IMR-90 (cell line): ENCODE results near the gene FIS1. TPM values are rescaled to one million over a fixed set of nuclear protein-coding genes. Genes with fewer than 3 reads are reported as not detected.

Experiments used
- ATAC-seq: fragments of 200-7000 bp; cut with Tn5 transposase; 2 replicates; pipeline ENCODE4 v1.9.1; 2020; ENCODE audit warnings: low read depth, mild to moderate bottlenecking, moderate library complexity
- BruUV-seq: library from RNA; stranded (reverse); fragments of 400-500 nt; replicated peaks from 2 replicates; lab custom pipeline; 2021; lab: Mats Ljungman, UMichigan
- CTCF ChIA-PET: fragments of 300-600 bp; formaldehyde crosslinking; extraction: SDS; loops from one replicate; lab custom pipeline; 2021; ENCODE audit warnings: antibody characterized with exemption; lab: Yijun Ruan, JAX
- POLR2A ChIA-PET: fragments of 300-600 bp; sonication (Branson Sonifier 250); formaldehyde crosslinking; loops from one replicate; lab custom pipeline; 2022; ENCODE audit warnings: antibody characterized with exemption; ENCODE audit not compliant: unreplicated experiment; lab: Charles Lee
- DNase-seq: peaks from one replicate; pipeline ENCODE4 v3.0.0; 2013
- H2AFZ ChIP-seq: replicated peaks from 2 replicates; pipeline ENCODE3; 2013; ENCODE audit warnings: low read length, mild to moderate bottlenecking; ENCODE audit not compliant: poor library complexity
- H2AK5ac ChIP-seq: 2 replicates; pipeline ENCODE4 v1.6.1; 2013; ENCODE audit warnings: low read depth, low read length, inconsistent platforms
- H2AK9ac ChIP-seq: replicated peaks from 2 replicates; pipeline ENCODE3; 2013; ENCODE audit warnings: mild to moderate bottlenecking, low read depth, low read length, moderate library complexity; ENCODE audit not compliant: poor library complexity
- H2BK120ac ChIP-seq: 2 replicates; pipeline ENCODE4 v1.6.1; 2013; ENCODE audit warnings: low read depth, low read length, inconsistent platforms
- H2BK15ac ChIP-seq: 3 replicates; pipeline ENCODE4 v1.6.1; 2013; ENCODE audit warnings: low read depth, low read length, inconsistent platforms
- H2BK20ac ChIP-seq: 2 replicates; pipeline ENCODE4 v1.6.1; 2013; ENCODE audit warnings: low read depth, mild to moderate bottlenecking, inconsistent platforms, low read length, moderate library complexity
- H2BK5ac ChIP-seq: 2 replicates; pipeline ENCODE4 v1.6.1; 2013; ENCODE audit warnings: mild to moderate bottlenecking, low read depth, low read length, inconsistent platforms; ENCODE audit not compliant: poor library complexity, severe bottlenecking
- H3K14ac ChIP-seq: replicated peaks from 2 replicates; pipeline ENCODE4 v1.6.1; 2013; ENCODE audit warnings: low read depth, low read length, inconsistent platforms
- H3K18ac ChIP-seq: 2 replicates; pipeline ENCODE4 v1.6.1; 2013; ENCODE audit warnings: low read depth, low read length, control low read depth
- H3K23ac ChIP-seq: 2 replicates; pipeline ENCODE4 v1.6.1; 2013; ENCODE audit warnings: low read depth, low read length, inconsistent platforms
- H3K27ac ChIP-seq: 2 replicates; pipeline ENCODE4 v1.5.1; 2013; ENCODE audit warnings: mild to moderate bottlenecking, control low read depth, low read length; ENCODE audit not compliant: insufficient read depth
- H3K27me3 ChIP-seq: 2 replicates; pipeline ENCODE4 v1.6.1; 2013; ENCODE audit warnings: low read length; ENCODE audit not compliant: control insufficient read depth, insufficient read depth
- H3K36me3 ChIP-seq: 2 replicates; pipeline ENCODE4 v1.6.1; 2013; ENCODE audit warnings: low read length, mixed read lengths; ENCODE audit not compliant: control insufficient read depth, insufficient read depth
- H3K4ac ChIP-seq: 2 replicates; pipeline ENCODE4 v1.6.1; 2013; ENCODE audit warnings: low read depth, low read length, inconsistent platforms
- H3K4me1 ChIP-seq: 2 replicates; pipeline ENCODE4 v1.6.1; 2013; ENCODE audit warnings: low read length, mixed read lengths; ENCODE audit not compliant: control insufficient read depth, insufficient read depth
- H3K4me2 ChIP-seq: 2 replicates; pipeline ENCODE4 v1.6.1; 2013; ENCODE audit warnings: low read depth, mild to moderate bottlenecking, control low read depth, low read length, moderate library complexity
- H3K4me3 ChIP-seq: 2 replicates; pipeline ENCODE4 v1.5.1; 2013; ENCODE audit warnings: low read depth, mild to moderate bottlenecking, control low read depth, low read length, moderate library complexity; ENCODE audit not compliant: insufficient read depth
- H3K56ac ChIP-seq: 2 replicates; pipeline ENCODE4 v1.6.1; 2013; ENCODE audit warnings: low read length, inconsistent platforms; ENCODE audit not compliant: insufficient read depth; ENCODE audit errors: extremely low read depth
- H3K79me1 ChIP-seq, 2 experiments: 2 replicates each; pipeline ENCODE4 v1.6.1; 2013; ENCODE audit warnings: low read length in 2 of 2, inconsistent platforms in 1 of 2, low read depth in 1 of 2
- H3K9ac ChIP-seq: 2 replicates; pipeline ENCODE4 v1.6.1; 2013; ENCODE audit warnings: low read depth, low read length, control low read depth
- H3K9me1 ChIP-seq: 2 replicates; pipeline ENCODE4 v1.6.1; 2013; ENCODE audit warnings: low read length, inconsistent platforms; ENCODE audit not compliant: insufficient read depth
- H3K9me3 ChIP-seq: 2 replicates; pipeline ENCODE4 v1.6.1; 2013; ENCODE audit warnings: low read length; ENCODE audit not compliant: control insufficient read depth, insufficient read depth
- H4K20me1 ChIP-seq: 2 replicates; pipeline ENCODE4 v1.6.1; 2013; ENCODE audit warnings: low read length, inconsistent platforms; ENCODE audit not compliant: insufficient read depth
- H4K5ac ChIP-seq: 2 replicates; pipeline ENCODE4 v1.6.1; 2013; ENCODE audit warnings: mild to moderate bottlenecking, low read depth, low read length, control low read depth
- H4K8ac ChIP-seq, 2 experiments: 2 replicates each; pipeline ENCODE4 v1.6.1; 2013; ENCODE audit warnings: low read depth in 2 of 2, low read length in 2 of 2, control low read depth in 1 of 2, inconsistent platforms in 1 of 2
- H4K91ac ChIP-seq: 2 replicates; pipeline ENCODE4 v1.6.1; 2013; ENCODE audit warnings: low read depth, low read length, inconsistent platforms; ENCODE audit not compliant: insufficient read depth
- ELK1 ChIP-seq: fragments of 150-350 bp; IDR thresholded peaks from 2 replicates; pipeline ENCODE4 v1.6.1; 2016; ENCODE audit warnings: low read depth, mild to moderate bottlenecking, low read length, moderate library complexity, borderline replicate concordance
- FOS ChIP-seq: fragments of 150-350 bp; IDR thresholded peaks from 2 replicates; pipeline ENCODE4 v1.6.1; 2016; ENCODE audit warnings: low read depth, low read length
- MXI1 ChIP-seq: IDR thresholded peaks from 2 replicates; pipeline ENCODE4 v1.6.1; 2012; ENCODE audit warnings: low read depth, mild to moderate bottlenecking, low read length, moderate library complexity, borderline replicate concordance
- POLR2A ChIP-seq: IDR thresholded peaks from 2 replicates; pipeline ENCODE4 v1.6.1; 2012; ENCODE audit warnings: mild to moderate bottlenecking, low read depth, low read length
- RCOR1 ChIP-seq: IDR thresholded peaks from 2 replicates; pipeline ENCODE4 v1.6.1; 2012; ENCODE audit warnings: mild to moderate bottlenecking, low read length, improper control_type of control experiment; ENCODE audit not compliant: insufficient replicate concordance
- RFX5 ChIP-seq: IDR thresholded peaks from 2 replicates; pipeline ENCODE4 v1.8.0; 2012; ENCODE audit warnings: low read depth, mild to moderate bottlenecking, low read length, moderate library complexity
- WGBS, 2 experiments: methylation state at CpG; one replicate each; pipeline versions ENCODE4 v1.1.5 to v1.1.7; 2013; ENCODE audit warnings: missing lambda C conversion rate in 2 of 2; ENCODE audit not compliant: insufficient read length in 1 of 2; ENCODE audit errors: extremely low coverage in 2 of 2; 5-methylcytosine and 5-hydroxymethylcytosine counted together
- dilution Hi-C: fragments of 300-500 bp; cut with HindIII; formaldehyde crosslinking; loops from one replicate; pipeline ENCODE4 v1.14.3; 2018; ENCODE audit warnings: low sequenced_read_pairs; ENCODE audit not compliant: unreplicated experiment
- in situ Hi-C: fragments of 300-500 bp; cut with MboI; formaldehyde crosslinking; loops from 3 replicates; pipeline ENCODE4 v1.14.3; 2019; ENCODE audit warnings: low sequenced_read_pairs, inconsistent platforms, mixed read lengths
- intact Hi-C: fragments of 100-400 bp; cut with micrococcal nuclease; formaldehyde crosslinking; loops from 2 replicates; pipeline ENCODE4 v1.10.0; 2022
- polyA plus RNA-seq, 3 experiments: library from polyadenylated mRNA; depleted of rRNA; stranded (reverse); fragments of >200 nt; gene quantifications; 2 replicates each; pipeline ENCODE4 v1.2.3, GENCODE V29; 2012; ENCODE audit warnings: low replicate concordance in 1 of 3
- total RNA-seq: library from RNA; depleted of rRNA; stranded (reverse); fragments of >200 nt; gene quantifications from 2 replicates; pipeline ENCODE4 v1.2.3, GENCODE V29; 2012
- TF ChIP-seq, protein P1 (sequence below): conservative IDR thresholded peaks from 2 replicates; pipeline ENCODE4 v1.5.1; 2012; ENCODE audit warnings: mild to moderate bottlenecking, low read depth, low read length, improper control_type of control experiment

Gene FIS1
- total and polyA plus RNA-seq, 2 of the 4 experiments (the other 2 are of a cell fraction) = 293 to 489 TPM

- no peak overlapping the region for H4K5ac ChIP-seq
- no peak overlapping the region for H3K18ac ChIP-seq
- H2BK15ac ChIP-seq = no peak overlapping the region
- H3K9me1 ChIP-seq = no peaks in the 10 kb centered on the region
- no peak overlapping the region for H2AK9ac ChIP-seq
- no peak overlapping the region for H2BK20ac ChIP-seq
- H3K23ac ChIP-seq = no peak overlapping the region
- peaks cover 42% of the 10 kb centered on the region for H3K27me3 ChIP-seq
- H4K8ac ChIP-seq = no peak overlapping the region
- in situ Hi-C loops (no loop called here), dilution Hi-C loops (no loop called here), intact Hi-C loops (no loop called here)
- H3K4me3 ChIP-seq = no peak overlapping the region
- no peaks in the 10 kb centered on the region for H3K79me1 ChIP-seq
- H4K20me1 ChIP-seq = no peaks in the 10 kb centered on the region
- no peak overlapping the region for H3K56ac ChIP-seq
- H3K4me1 ChIP-seq = no peaks in the 10 kb centered on the region
- 100% methylated on average over 3 of the region's 5 CpGs; no CpG with 5 or more reads in 1 of the 2 experiments for WGBS, 2 experiments
- no peak overlapping the region for H3K9ac ChIP-seq
- POLR2A ChIA-PET = interaction anchor here (1.2 kb wide), 1 partner anchor 15 kb away, joined by 4 read pairs; the partner anchor contains the start of gene PLOD3
- CTCF ChIA-PET = interaction anchor here (1.9 kb wide), 1 partner anchor 10 kb away, joined by 7 read pairs; no protein-coding TSS in a partner anchor
- H3K4me2 ChIP-seq = no peak overlapping the region
- H3K9me3 ChIP-seq = 0 out of 2 replicates have a peak, but pooled peaks cover 2% of the 10 kb centered on the region
- H2BK5ac ChIP-seq = no peak overlapping the region
- H3K14ac ChIP-seq = no peak overlapping the region
- no peak overlapping the region for H3K27ac ChIP-seq
- BruUV-seq = no TSS peak
- H2AK5ac ChIP-seq = no peak overlapping the region
- H4K91ac ChIP-seq = no peak overlapping the region
- no peak overlapping the region for H2AFZ ChIP-seq
- DNase-seq (no peak), ATAC-seq (no peak)
- H3K36me3 ChIP-seq = peaks cover 13% of the 10 kb centered on the region
- no peak overlapping the region for H2BK120ac ChIP-seq
- no peak for TF ChIP-seq RFX5
- TF ChIP-seq ELK1 = no peak
- TF ChIP-seq MXI1 = no peak
- TF ChIP-seq FOS = no peak
- TF ChIP-seq POLR2A = no peak
- no peak for TF ChIP-seq RCOR1
- TF ChIP-seq, protein P1, sequence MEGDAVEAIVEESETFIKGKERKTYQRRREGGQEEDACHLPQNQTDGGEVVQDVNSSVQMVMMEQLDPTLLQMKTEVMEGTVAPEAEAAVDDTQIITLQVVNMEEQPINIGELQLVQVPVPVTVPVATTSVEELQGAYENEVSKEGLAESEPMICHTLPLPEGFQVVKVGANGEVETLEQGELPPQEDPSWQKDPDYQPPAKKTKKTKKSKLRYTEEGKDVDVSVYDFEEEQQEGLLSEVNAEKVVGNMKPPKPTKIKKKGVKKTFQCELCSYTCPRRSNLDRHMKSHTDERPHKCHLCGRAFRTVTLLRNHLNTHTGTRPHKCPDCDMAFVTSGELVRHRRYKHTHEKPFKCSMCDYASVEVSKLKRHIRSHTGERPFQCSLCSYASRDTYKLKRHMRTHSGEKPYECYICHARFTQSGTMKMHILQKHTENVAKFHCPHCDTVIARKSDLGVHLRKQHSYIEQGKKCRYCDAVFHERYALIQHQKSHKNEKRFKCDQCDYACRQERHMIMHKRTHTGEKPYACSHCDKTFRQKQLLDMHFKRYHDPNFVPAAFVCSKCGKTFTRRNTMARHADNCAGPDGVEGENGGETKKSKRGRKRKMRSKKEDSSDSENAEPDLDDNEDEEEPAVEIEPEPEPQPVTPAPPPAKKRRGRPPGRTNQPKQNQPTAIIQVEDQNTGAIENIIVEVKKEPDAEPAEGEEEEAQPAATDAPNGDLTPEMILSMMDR = no peak
- no peak overlapping the region for H3K4ac ChIP-seq
These were observed 42.3 kb downstream of the FIS1 start for GRCh38 chr7:101202603-101202918.
